ENCODE measurements around the gene ANKRD9.
"Not testable (repeated sequence)": the region's sequence is repeated elsewhere in the genome, so short reads cannot be mapped to it uniquely, and the experiment has no call there.

Gene ANKRD9

GRCh38 chr14:102509746-102510615 lies at the start of gene ANKRD9:
Gene ANKRD9 (minus strand): TSS chr14:102509776. CDS start chr14:102507889, 1,887 bp downstream.
- peak; percentile 81 for DNase-seq

GRCh38 chr14:102558556-102558955 lies 49.0 kb upstream of the ANKRD9 start:
- no peak for DNase-seq

- no peak for DNase-seq
Measured at GRCh38 chr14:102557434-102558226, 48.1 kb upstream of the ANKRD9 start.

- DNase-seq: no peak
Measured at GRCh38 chr14:102556098-102556677, 46.6 kb upstream of the ANKRD9 start.

GRCh38 chr14:102554821-102555819 lies 45.5 kb upstream of the ANKRD9 start:
- peak; percentile 43 for DNase-seq

- DNase-seq: no peak
Measured at GRCh38 chr14:102551995-102552705, 42.6 kb upstream of the ANKRD9 start.

- DNase-seq: not testable (repeated sequence)
Measured at GRCh38 chr14:102550927-102551401, 41.4 kb upstream of the ANKRD9 start.

GRCh38 chr14:102548616-102549240 lies 39.2 kb upstream of the ANKRD9 start:
- DNase-seq: no peak

GRCh38 chr14:102545461-102546265 lies 36.1 kb upstream of the ANKRD9 start:
- DNase-seq: no peak

- DNase-seq: no peak
Measured at GRCh38 chr14:102544747-102545460, 35.3 kb upstream of the ANKRD9 start.

GRCh38 chr14:102544046-102544746 lies 34.6 kb upstream of the ANKRD9 start:
- no peak for DNase-seq

- no peak for DNase-seq
Measured at GRCh38 chr14:102541771-102542170, 32.2 kb upstream of the ANKRD9 start.

GRCh38 chr14:102541029-102541491 lies 31.5 kb upstream of the ANKRD9 start:
- not testable (repeated sequence) for DNase-seq

- DNase-seq: no peak
Measured at GRCh38 chr14:102540315-102541028, 30.9 kb upstream of the ANKRD9 start.

- no peak for DNase-seq
Measured at GRCh38 chr14:102539544-102540314, 30.2 kb upstream of the ANKRD9 start.

- DNase-seq: no peak
Measured at GRCh38 chr14:102538602-102539543, 29.3 kb upstream of the ANKRD9 start.

Data from activated T-cell treated with anti-CD3 and anti-CD28 coated beads for 4 hours (primary cell).